Measurements from ENCODE around the gene COMMD9. TPM values are rescaled to one million over a fixed set of nuclear protein-coding genes. Genes with fewer than 3 reads are reported as not detected.
"Not testable (repeated sequence)": the region's sequence is repeated elsewhere in the genome, so short reads cannot be mapped to it uniquely, and the experiment has no call there.

Gene COMMD9
- total RNA-seq (2014; rRNA removed; shearing (Covaris generic)): 58.3 and 72.1 TPM in 2 replicates

- Histone ChIP-seq H3K27me3 (replicated peaks) (no peaks in the 10 kb centered on the region), H3K9me3 (replicated peaks) (no peaks in the 10 kb centered on the region), H3K27ac (no peak within 1 kb of the TSS), H3K36me3 (no peaks in the 10 kb centered on the region), H3K4me1 (replicated peaks) (peaks cover 6% of the 10 kb centered on the region), H3K4me3 (peak within 1 kb of the TSS; percentile 47)
- peak; percentile 75 to 94 for DNase-seq (ENCODE audit: low read depth in 1 of 2, low spot score in 2 of 2)
These were observed at the start of gene COMMD9 for GRCh38 chr11:36289226-36289852. Gene COMMD9 (minus strand): TSS chr11:36289424. CDS start chr11:36289412, 12 bp downstream.

GRCh38 chr11:36333897-36334296 lies 44.7 kb upstream of the COMMD9 start:
- Histone ChIP-seq H3K4me3 (no peak overlapping the region), H3K4me1 (replicated peaks) (peaks cover 33% of the 10 kb centered on the region), H3K9me3 (replicated peaks) (no peaks in the 10 kb centered on the region), H3K27ac (no peak overlapping the region), H3K36me3 (no peaks in the 10 kb centered on the region), H3K27me3 (replicated peaks) (no peaks in the 10 kb centered on the region)
- no peak for DNase-seq (ENCODE audit: low read depth in 1 of 2, low spot score in 2 of 2)

GRCh38 chr11:36333468-36333867 lies 44.2 kb upstream of the COMMD9 start:
- Histone ChIP-seq H3K27ac (no peak overlapping the region), H3K4me3 (no peak overlapping the region), H3K4me1 (replicated peaks) (peaks cover 36% of the 10 kb centered on the region), H3K36me3 (no peaks in the 10 kb centered on the region), H3K27me3 (replicated peaks) (no peaks in the 10 kb centered on the region), H3K9me3 (replicated peaks) (no peaks in the 10 kb centered on the region)
- DNase-seq (ENCODE audit: low read depth in 1 of 2, low spot score in 2 of 2): no peak

- Histone ChIP-seq H3K9me3 (replicated peaks) (no peaks in the 10 kb centered on the region), H3K27ac (no peak overlapping the region), H3K4me1 (replicated peaks) (peaks cover 31% of the 10 kb centered on the region), H3K4me3 (no peak overlapping the region), H3K36me3 (no peaks in the 10 kb centered on the region), H3K27me3 (replicated peaks) (no peaks in the 10 kb centered on the region)
- DNase-seq (ENCODE audit: low read depth in 1 of 2, low spot score in 2 of 2): no peak
These were observed 41.2 kb upstream of the COMMD9 start for GRCh38 chr11:36330411-36330810.

- H3K9me3 ChIP-seq (replicated peaks): no peaks in the 10 kb centered on the region
- H3K4me1 ChIP-seq (replicated peaks): peaks cover 18% of the 10 kb centered on the region
- H3K36me3 ChIP-seq: no peaks in the 10 kb centered on the region
- no peak overlapping the region for H3K27ac ChIP-seq
- H3K27me3 ChIP-seq (replicated peaks): no peaks in the 10 kb centered on the region
- DNase-seq (ENCODE audit: low read depth in 1 of 2, low spot score in 2 of 2): no peak
- H3K4me3 ChIP-seq: no peak overlapping the region
These were observed 39.9 kb upstream of the COMMD9 start for GRCh38 chr11:36328966-36329673.

- no peak for DNase-seq (ENCODE audit: low read depth in 1 of 2, low spot score in 2 of 2)
- peaks cover 12% of the 10 kb centered on the region for H3K4me1 ChIP-seq (replicated peaks)
- H3K9me3 ChIP-seq (replicated peaks): no peaks in the 10 kb centered on the region
- no peaks in the 10 kb centered on the region for H3K27me3 ChIP-seq (replicated peaks)
- no peak overlapping the region for H3K27ac ChIP-seq
- no peaks in the 10 kb centered on the region for H3K36me3 ChIP-seq
- H3K4me3 ChIP-seq: no peak overlapping the region
These were observed 37.5 kb upstream of the COMMD9 start for GRCh38 chr11:36326524-36327419.

GRCh38 chr11:36325403-36325802 lies 36.2 kb upstream of the COMMD9 start:
- DNase-seq (ENCODE audit: low read depth in 1 of 2, low spot score in 2 of 2); H3K4me3 ChIP-seq: not testable (repeated sequence)

GRCh38 chr11:36324956-36325355 lies 35.7 kb upstream of the COMMD9 start:
- H3K36me3 ChIP-seq; H3K27me3 ChIP-seq (replicated peaks); H3K9me3 ChIP-seq (replicated peaks); H3K27ac ChIP-seq; H3K4me3 ChIP-seq: not testable (repeated sequence)
- DNase-seq (ENCODE audit: low read depth in 1 of 2, low spot score in 2 of 2): peak in 1 of 2 experiments; percentile 11
- peaks cover 12% of the 10 kb centered on the region for H3K4me1 ChIP-seq (replicated peaks)

More at GRCh38 chr11:36325403-36325802, 36.2 kb upstream of the COMMD9 start:
- peaks cover 12% of the 10 kb centered on the region for H3K4me1 ChIP-seq (replicated peaks)
- not testable (repeated sequence) for H3K27me3 ChIP-seq (replicated peaks); H3K36me3 ChIP-seq; H3K9me3 ChIP-seq (replicated peaks); H3K27ac ChIP-seq

- DNase-seq (ENCODE audit: low read depth in 1 of 2, low spot score in 2 of 2): no peak
- Histone ChIP-seq H3K27ac (no peak overlapping the region), H3K4me1 (replicated peaks) (peaks cover 3% of the 10 kb centered on the region), H3K9me3 (replicated peaks) (no peaks in the 10 kb centered on the region), H3K36me3 (no peaks in the 10 kb centered on the region), H3K4me3 (no peak overlapping the region), H3K27me3 (replicated peaks) (no peaks in the 10 kb centered on the region)
These were observed 28.8 kb upstream of the COMMD9 start for GRCh38 chr11:36317992-36318391.

- no peaks in the 10 kb centered on the region for H3K27me3 ChIP-seq (replicated peaks)
- no peak overlapping the region for H3K27ac ChIP-seq
These were observed 26.8 kb upstream of the COMMD9 start for GRCh38 chr11:36316049-36316448.

GRCh38 chr11:36314434-36314767 lies 25.2 kb upstream of the COMMD9 start:
- no peaks in the 10 kb centered on the region for H3K9me3 ChIP-seq (replicated peaks)
- H3K4me3 ChIP-seq: no peak overlapping the region
- DNase-seq (ENCODE audit: low read depth in 1 of 2, low spot score in 2 of 2): no peak
- no peaks in the 10 kb centered on the region for H3K27me3 ChIP-seq (replicated peaks)
- H3K27ac ChIP-seq: no peak overlapping the region
- H3K36me3 ChIP-seq: no peaks in the 10 kb centered on the region
- H3K4me1 ChIP-seq (replicated peaks): peaks cover 38% of the 10 kb centered on the region

More at GRCh38 chr11:36316049-36316448, 26.8 kb upstream of the COMMD9 start:
- Histone ChIP-seq H3K9me3 (replicated peaks) (no peaks in the 10 kb centered on the region), H3K36me3 (no peaks in the 10 kb centered on the region), H3K4me1 (replicated peaks) (peaks cover 22% of the 10 kb centered on the region), H3K4me3 (no peak overlapping the region)
- DNase-seq (ENCODE audit: low read depth in 1 of 2, low spot score in 2 of 2): no peak

GRCh38 chr11:36313750-36314433 lies 24.7 kb upstream of the COMMD9 start:
- peak in 1 of 2 experiments; percentile 22 for DNase-seq (ENCODE audit: low read depth in 1 of 2, low spot score in 2 of 2)
- Histone ChIP-seq H3K36me3 (no peaks in the 10 kb centered on the region), H3K4me1 (replicated peaks) (peaks cover 38% of the 10 kb centered on the region), H3K27ac (no peak overlapping the region), H3K27me3 (replicated peaks) (no peaks in the 10 kb centered on the region), H3K9me3 (replicated peaks) (no peaks in the 10 kb centered on the region), H3K4me3 (no peak overlapping the region)

GRCh38 chr11:36312611-36313472 lies 23.6 kb upstream of the COMMD9 start:
- H3K27ac ChIP-seq: peak overlapping the region; percentile 98

More at GRCh38 chr11:36312611-36313472, 23.6 kb upstream of the COMMD9 start:
- Histone ChIP-seq H3K27me3 (replicated peaks) (no peaks in the 10 kb centered on the region), H3K9me3 (replicated peaks) (no peaks in the 10 kb centered on the region), H3K4me1 (replicated peaks) (peaks cover 38% of the 10 kb centered on the region), H3K4me3 (no peak overlapping the region), H3K36me3 (no peaks in the 10 kb centered on the region)
- peak; percentile 45 to 66 for DNase-seq (ENCODE audit: low read depth in 1 of 2, low spot score in 2 of 2)

All from SJSA1 (cell line).